GM12878 (cell line): ENCODE measurements around the gene ABCD4. TPM values are rescaled to one million over a fixed set of nuclear protein-coding genes. Genes with fewer than 3 reads are reported as not detected.

Source experiments
- ATAC-seq: fragments of 200-7000 bp; cut with Tn5 transposase; 3 replicates; pipeline ENCODE4 v1.9.1; 2020; ENCODE audit warnings: mild to moderate bottlenecking, moderate library complexity
- BruUV-seq: library from RNA; stranded (reverse); fragments of 400-500 nt; replicated peaks from 2 replicates; lab custom pipeline; 2021; lab: Mats Ljungman, UMichigan
- CTCF ChIA-PET: fragments of 300-600 bp; sonication (Branson Sonifier 250); formaldehyde crosslinking; extraction: SDS; loops from one replicate; lab custom pipeline; 2021; ENCODE audit warnings: inconsistent platforms; lab: Yijun Ruan, JAX
- POLR2A ChIA-PET: fragments of 350-600 bp; formaldehyde crosslinking; extraction: SDS; loops from one replicate; lab custom pipeline; 2021; ENCODE audit warnings: inconsistent platforms; lab: Charles Lee
- RAD21 ChIA-PET: fragments of 300-600 bp; sonication (Branson Sonifier 250); formaldehyde crosslinking; loops from one replicate; lab custom pipeline; 2023; ENCODE audit warnings: antibody characterized with exemption; ENCODE audit not compliant: unreplicated experiment; lab: Charles Lee
- SMC1A ChIA-PET: fragments of 300-600 bp; sonication (Branson Sonifier 250); formaldehyde crosslinking; loops from one replicate; lab custom pipeline; 2023; ENCODE audit not compliant: unreplicated experiment, uncharacterized antibody; lab: Charles Lee
- DNase-seq: peaks from one replicate; pipeline ENCODE4 v3.0.0-alpha.2; 2011; ENCODE audit warnings: low read depth, low spot score
- FAIRE-seq: peaks from 3 replicates; lab custom pipeline; 2011; peaks lifted over from hg19 to GRCh38; lab: Jason Lieb, UNC
- H2AFZ ChIP-seq: 2 replicates; pipeline ENCODE4 v1.6.0; 2011; ENCODE audit warnings: low read depth, low read length, control low read depth; ENCODE audit not compliant: control insufficient read depth
- H3K27ac ChIP-seq: 2 replicates; pipeline ENCODE4 v1.5.1; 2011; ENCODE audit warnings: control low read depth; ENCODE audit not compliant: control insufficient read depth, insufficient read depth
- H3K27me3 ChIP-seq, 2 experiments: replicated peaks in 1 of 2; 2 replicates each; pipeline versions ENCODE4 v1.6.0 to v1.6.1; 2011; ENCODE audit warnings: low read length in 1 of 2; ENCODE audit not compliant: control insufficient read depth in 2 of 2, insufficient read depth in 2 of 2
- H3K36me3 ChIP-seq, 2 experiments: 2 replicates each; pipeline ENCODE4 v1.5.1; 2011; ENCODE audit warnings: low read length in 1 of 2; ENCODE audit not compliant: control insufficient read depth in 2 of 2, insufficient read depth in 2 of 2
- H3K4me1 ChIP-seq: 2 replicates; pipeline ENCODE4 v1.6.1; 2011; ENCODE audit warnings: mild to moderate bottlenecking, low read length, moderate library complexity, mixed read lengths; ENCODE audit not compliant: control insufficient read depth, insufficient read depth
- H3K4me2 ChIP-seq: 2 replicates; pipeline ENCODE4 v1.6.0; 2011; ENCODE audit warnings: control low read depth; ENCODE audit not compliant: control insufficient read depth, insufficient read depth
- H3K4me3 ChIP-seq: fragments of 200-600 bp; sonication (generic); 2 replicates; pipeline ENCODE4 v1.5.1; 2016
- H3K79me2 ChIP-seq: 2 replicates; pipeline ENCODE4 v1.6.0; 2011; ENCODE audit warnings: low read length; ENCODE audit not compliant: control insufficient read depth, insufficient read depth
- H3K9ac ChIP-seq: 2 replicates; pipeline ENCODE4 v1.8.0; 2011; ENCODE audit warnings: low read length, control low read depth, mixed read lengths; ENCODE audit not compliant: control insufficient read depth, insufficient read depth
- H3K9me3 ChIP-seq: replicated peaks from 3 replicates; pipeline ENCODE4 v1.5.1; 2011; ENCODE audit warnings: mild to moderate bottlenecking, low read length; ENCODE audit not compliant: control insufficient read depth, insufficient read depth
- H4K20me1 ChIP-seq: 2 replicates; pipeline ENCODE4 v1.6.0; 2011; ENCODE audit not compliant: control insufficient read depth, insufficient read depth
- BHLHE40 ChIP-seq, 2 experiments: fragments of 450-650 bp in 1 of 2; IDR thresholded peaks; 2 replicates each; pipeline ENCODE4 v1.6.1; 2011 to 2017; ENCODE audit warnings: low read depth in 2 of 2, borderline replicate concordance in 1 of 2, improper control_type of control experiment in 1 of 2, low read length in 1 of 2, mild to moderate bottlenecking in 1 of 2
- CBX5 ChIP-seq: sonication (generic); IDR thresholded peaks from 2 replicates; pipeline ENCODE4 v1.6.1; 2016; ENCODE audit warnings: low read depth, moderate library complexity, mild to moderate bottlenecking, inconsistent platforms
- IKZF1 ChIP-seq: fragments of 450-650 bp; conservative IDR thresholded peaks from 2 replicates; pipeline ENCODE4 v1.6.1; 2017; ENCODE audit warnings: antibody characterized with exemption, mild to moderate bottlenecking
- KAT2A ChIP-seq: conservative IDR thresholded peaks from 2 replicates; pipeline ENCODE4 v1.6.1; 2011; ENCODE audit warnings: low read depth, low read length; ENCODE audit not compliant: control insufficient read depth
- LARP7 ChIP-seq: fragments of 450-650 bp; IDR thresholded peaks from 2 replicates; pipeline ENCODE4 v1.6.1; 2017; ENCODE audit warnings: mild to moderate bottlenecking
- MTA3 ChIP-seq: IDR thresholded peaks from 2 replicates; pipeline ENCODE4 v1.6.1; 2012; ENCODE audit warnings: low read length, inconsistent platforms, borderline replicate concordance
- MYC ChIP-seq: IDR thresholded peaks from 2 replicates; pipeline ENCODE4 v1.6.1; 2011; ENCODE audit warnings: mild to moderate bottlenecking, low read length, moderate library complexity, inconsistent platforms; ENCODE audit not compliant: insufficient read depth, insufficient replicate concordance, insufficient read length, severe bottlenecking
- NFXL1 ChIP-seq: fragments of 450-650 bp; IDR thresholded peaks from 2 replicates; pipeline ENCODE4 v1.6.1; 2017; ENCODE audit warnings: antibody characterized with exemption, mild to moderate bottlenecking, borderline replicate concordance
- NRF1 ChIP-seq: conservative IDR thresholded peaks from 2 replicates; pipeline ENCODE4 v1.6.1; 2011; ENCODE audit warnings: mild to moderate bottlenecking, low read depth, low read length, improper control_type of control experiment
- PAX5 ChIP-seq: IDR thresholded peaks from 2 replicates; pipeline ENCODE4 v1.6.1; 2011; ENCODE audit warnings: low read depth, low read length, borderline replicate concordance
- POLR2A ChIP-seq: IDR thresholded peaks from 2 replicates; pipeline ENCODE4 v1.6.1; 2011; ENCODE audit warnings: low read depth, mild to moderate bottlenecking, low read length
- POLR2AphosphoS5 ChIP-seq: IDR thresholded peaks from 2 replicates; pipeline ENCODE4 v1.6.1; 2011; ENCODE audit warnings: mild to moderate bottlenecking, low read length, inconsistent platforms
- SIN3A ChIP-seq: IDR thresholded peaks from 2 replicates; pipeline ENCODE4 v1.6.1; 2012; ENCODE audit warnings: low read depth, low read length, improper control_type of control experiment
- ZBTB33 ChIP-seq: fragments of 450-650 bp; IDR thresholded peaks from 2 replicates; pipeline ENCODE4 v1.6.1; 2017; ENCODE audit warnings: mild to moderate bottlenecking
- ZNF217 ChIP-seq: fragments of 450-650 bp; IDR thresholded peaks from 2 replicates; pipeline ENCODE4 v1.6.1; 2017; ENCODE audit warnings: antibody characterized with exemption, mild to moderate bottlenecking
- WGBS: methylation state at CpG from one replicate; pipeline ENCODE4 v1.1.6; 2016; ENCODE audit warnings: low lambda C conversion rate; ENCODE audit not compliant: insufficient replicate concordance, insufficient coverage; ENCODE audit errors: missing lambda C conversion rate; 5-methylcytosine and 5-hydroxymethylcytosine counted together
- in situ Hi-C: fragments of 300-500 bp; cut with MboI; formaldehyde crosslinking; loops from 9 replicates; pipeline ENCODE4 v1.14.3; 2018; ENCODE audit warnings: mixed read lengths
- intact Hi-C: fragments of 100-400 bp; cut with micrococcal nuclease; formaldehyde crosslinking; loops from one replicate; pipeline ENCODE4 v1.14.2; 2022; ENCODE audit not compliant: unreplicated experiment
- polyA plus RNA-seq, 11 experiments: library from polyadenylated mRNA; depleted of rRNA in 4 of 11; unstranded in 6 of 11; stranded (reverse) in 5 of 11; fragments of >200 nt; fragmentation: Nextera tagmentation in 4 of 11; fragmentation: Illumina TruSeq in 1 of 11; extraction: Ambion mirVana in 4 of 11; extraction: Trizol in 1 of 11; gene quantifications; 1 replicate in 1 of 11; 2 replicates in 10 of 11; pipeline versions ENCODE4 v1.2.1 to v1.2.3, GENCODE V29; 2011 to 2016; ENCODE audit warnings: inconsistent platforms in 2 of 11, missing spikeins in 2 of 11, low read depth in 1 of 11
- total RNA-seq, 4 experiments: library from RNA; depleted of rRNA in 3 of 4; stranded (reverse); fragments of >200 nt in 3 of 4; fragmentation: Illumina TruSeq in 1 of 4; extraction: Trizol in 1 of 4; gene quantifications; 2 replicates each; pipeline versions ENCODE4 v1.2.1 to v1.2.3, GENCODE V29; 2013 to 2021
- TF ChIP-seq, protein P1 (sequence below): fragments of 450-650 bp; IDR thresholded peaks from 2 replicates; pipeline ENCODE4 v1.6.1; 2016; ENCODE audit warnings: mild to moderate bottlenecking, moderate library complexity, borderline replicate concordance
- TF ChIP-seq, protein P2 (sequence below): IDR thresholded peaks from 2 replicates; pipeline ENCODE4 v1.6.1; 2011; ENCODE audit warnings: low read depth, low read length, improper control_type of control experiment, borderline replicate concordance

ABCD4 gene
- total and polyA plus RNA-seq, 10 of the 15 experiments (the other 5 are each of a cell fraction or from before 2014, with no cell fraction given): 5.7 to 29.5 (median 23.4) TPM

GRCh38 chr14:74246542-74246941 is 56.2 kb downstream of the ABCD4 start:
- H3K27ac ChIP-seq: no peak overlapping the region
- RAD21 ChIA-PET: no interaction called here
- ATAC-seq: no peak
- no peak overlapping the region for H3K4me2 ChIP-seq
- H3K36me3 ChIP-seq: no peaks in the 10 kb centered on the region
- no peaks in the 10 kb centered on the region for H3K9me3 ChIP-seq
- H3K27me3 ChIP-seq: peaks cover 10 to 12% of the 10 kb centered on the region in 2 experiments
- 58% methylated on average over 8 of the region's 8 CpGs for WGBS
- in situ Hi-C loops: no loop called here
- POLR2A ChIA-PET: no interaction called here
- SMC1A ChIA-PET: interaction anchor here (0.6 to 1.0 kb wide), 2 partner anchors 36 to 316 kb away, joined by 3 to 4 read pairs; no protein-coding TSS in a partner anchor
- CTCF ChIA-PET: interaction anchor here (0.6 to 2.4 kb wide), 7 partner anchors 8 to 135 kb away, joined by 3 to 8 read pairs (median 4); no protein-coding TSS in a partner anchor
- no peak overlapping the region for H3K4me3 ChIP-seq
- no peak for DNase-seq
- BruUV-seq: no TSS peak
- intact Hi-C loops: no loop called here
- FAIRE-seq: no peak
- H3K4me1 ChIP-seq: no peaks in the 10 kb centered on the region
- no peaks in the 10 kb centered on the region for H3K79me2 ChIP-seq
- no peak overlapping the region for H2AFZ ChIP-seq
- TF ChIP-seq POLR2A: no peak
- TF ChIP-seq KAT2A: no peak
- TF ChIP-seq, protein P1, sequence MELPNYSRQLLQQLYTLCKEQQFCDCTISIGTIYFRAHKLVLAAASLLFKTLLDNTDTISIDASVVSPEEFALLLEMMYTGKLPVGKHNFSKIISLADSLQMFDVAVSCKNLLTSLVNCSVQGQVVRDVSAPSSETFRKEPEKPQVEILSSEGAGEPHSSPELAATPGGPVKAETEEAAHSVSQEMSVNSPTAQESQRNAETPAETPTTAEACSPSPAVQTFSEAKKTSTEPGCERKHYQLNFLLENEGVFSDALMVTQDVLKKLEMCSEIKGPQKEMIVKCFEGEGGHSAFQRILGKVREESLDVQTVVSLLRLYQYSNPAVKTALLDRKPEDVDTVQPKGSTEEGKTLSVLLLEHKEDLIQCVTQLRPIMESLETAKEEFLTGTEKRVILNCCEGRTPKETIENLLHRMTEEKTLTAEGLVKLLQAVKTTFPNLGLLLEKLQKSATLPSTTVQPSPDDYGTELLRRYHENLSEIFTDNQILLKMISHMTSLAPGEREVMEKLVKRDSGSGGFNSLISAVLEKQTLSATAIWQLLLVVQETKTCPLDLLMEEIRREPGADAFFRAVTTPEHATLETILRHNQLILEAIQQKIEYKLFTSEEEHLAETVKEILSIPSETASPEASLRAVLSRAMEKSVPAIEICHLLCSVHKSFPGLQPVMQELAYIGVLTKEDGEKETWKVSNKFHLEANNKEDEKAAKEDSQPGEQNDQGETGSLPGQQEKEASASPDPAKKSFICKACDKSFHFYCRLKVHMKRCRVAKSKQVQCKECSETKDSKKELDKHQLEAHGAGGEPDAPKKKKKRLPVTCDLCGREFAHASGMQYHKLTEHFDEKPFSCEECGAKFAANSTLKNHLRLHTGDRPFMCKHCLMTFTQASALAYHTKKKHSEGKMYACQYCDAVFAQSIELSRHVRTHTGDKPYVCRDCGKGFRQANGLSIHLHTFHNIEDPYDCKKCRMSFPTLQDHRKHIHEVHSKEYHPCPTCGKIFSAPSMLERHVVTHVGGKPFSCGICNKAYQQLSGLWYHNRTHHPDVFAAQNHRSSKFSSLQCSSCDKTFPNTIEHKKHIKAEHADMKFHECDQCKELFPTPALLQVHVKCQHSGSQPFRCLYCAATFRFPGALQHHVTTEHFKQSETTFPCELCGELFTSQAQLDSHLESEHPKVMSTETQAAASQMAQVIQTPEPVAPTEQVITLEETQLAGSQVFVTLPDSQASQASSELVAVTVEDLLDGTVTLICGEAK: no peak
- TF ChIP-seq BHLHE40 (IDR thresholded peaks at IDR 0.05; ENCODE audit: borderline replicate concordance in 1 of 2, low read depth in 2 of 2, low read length in 1 of 2): no peak
- no peak for TF ChIP-seq MYC
- TF ChIP-seq, protein P2, sequence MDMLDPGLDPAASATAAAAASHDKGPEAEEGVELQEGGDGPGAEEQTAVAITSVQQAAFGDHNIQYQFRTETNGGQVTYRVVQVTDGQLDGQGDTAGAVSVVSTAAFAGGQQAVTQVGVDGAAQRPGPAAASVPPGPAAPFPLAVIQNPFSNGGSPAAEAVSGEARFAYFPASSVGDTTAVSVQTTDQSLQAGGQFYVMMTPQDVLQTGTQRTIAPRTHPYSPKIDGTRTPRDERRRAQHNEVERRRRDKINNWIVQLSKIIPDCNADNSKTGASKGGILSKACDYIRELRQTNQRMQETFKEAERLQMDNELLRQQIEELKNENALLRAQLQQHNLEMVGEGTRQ: no peak
- TF ChIP-seq CBX5: no peak
- TF ChIP-seq LARP7: no peak
- TF ChIP-seq NRF1: no peak
- no peak for TF ChIP-seq MTA3
- no peak for TF ChIP-seq POLR2AphosphoS5
- no peak for TF ChIP-seq IKZF1
- TF ChIP-seq ZNF217: no peak
- TF ChIP-seq NFXL1: no peak
- TF ChIP-seq PAX5: no peak
- TF ChIP-seq SIN3A: no peak
- no peak for TF ChIP-seq ZBTB33
- no peak overlapping the region for H3K9ac ChIP-seq
- no peaks in the 10 kb centered on the region for H4K20me1 ChIP-seq
